HT1080 (cell line): Measurements from ENCODE around the gene NOS2. TPM values are rescaled to one million over a fixed set of nuclear protein-coding genes. Genes with fewer than 3 reads are reported as not detected.

Source experiments
- DNase-seq: peaks from one replicate; pipeline ENCODE4 v3.0.0-alpha.2; 2015; ENCODE audit warnings: low read depth
- total RNA-seq: library from RNA; depleted of rRNA; stranded (reverse); fragments of >200 nt; shearing (Covaris generic); gene quantifications from 2 replicates; pipeline ENCODE4 v1.2.3, GENCODE V29; 2014

NOS2 gene
- total RNA-seq, 1 experiment from 2014 or later, result 0.06 TPM

DNA sequence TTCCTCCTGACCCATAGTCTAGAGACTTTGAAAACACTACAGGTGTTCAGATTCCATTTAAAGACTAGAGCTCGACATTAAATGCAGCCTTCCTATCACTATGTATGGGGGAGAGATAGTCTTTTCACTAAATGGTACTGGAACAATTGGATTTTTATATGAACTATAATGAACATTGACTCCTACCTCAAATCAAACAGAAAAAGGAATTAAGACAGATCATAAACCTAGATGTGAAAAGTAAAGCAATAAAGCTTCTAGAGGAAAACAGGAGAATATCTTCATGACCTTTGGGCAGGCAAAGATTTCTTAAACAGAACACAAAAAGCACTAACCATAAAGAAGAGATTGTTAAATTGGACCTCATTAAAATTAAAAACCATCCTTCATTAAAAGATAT is 18.8 kb upstream of the NOS2 start:
- DNase-seq, result no peak

DNA sequence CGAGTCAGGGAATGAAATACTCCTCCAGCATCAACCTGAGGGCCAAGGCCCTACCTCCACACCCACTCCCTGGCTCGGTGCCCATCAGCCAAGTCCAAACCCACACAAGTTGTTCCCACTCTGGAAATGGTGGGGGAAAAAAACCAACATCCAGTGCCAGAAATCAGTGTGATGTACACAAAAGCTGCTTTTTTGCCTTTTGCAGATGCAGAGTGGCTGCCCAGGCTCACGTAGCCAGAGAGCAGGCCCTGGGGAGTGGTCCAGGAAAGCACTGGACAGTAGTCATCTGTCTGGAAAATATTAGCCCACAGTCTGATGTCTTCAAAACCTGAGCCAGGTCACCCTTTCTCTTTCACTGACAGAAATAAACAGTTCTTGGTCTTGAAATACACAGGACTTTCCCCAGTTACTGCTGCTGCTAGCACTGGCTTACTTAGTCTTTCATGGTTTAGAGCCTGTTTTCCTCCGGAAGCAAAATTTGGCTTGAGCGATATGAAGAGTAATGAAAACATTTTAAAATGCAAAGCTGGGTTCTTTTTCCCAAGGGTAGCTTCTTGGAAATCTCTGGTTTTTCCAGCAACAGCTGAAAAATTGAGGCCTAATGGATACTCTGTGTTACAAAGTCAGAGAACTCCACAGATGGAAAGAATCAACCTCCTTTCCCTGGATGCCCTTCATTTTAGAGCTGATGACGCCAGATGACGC is 18.2 kb upstream of the NOS2 start:
- no peak for DNase-seq

DNA sequence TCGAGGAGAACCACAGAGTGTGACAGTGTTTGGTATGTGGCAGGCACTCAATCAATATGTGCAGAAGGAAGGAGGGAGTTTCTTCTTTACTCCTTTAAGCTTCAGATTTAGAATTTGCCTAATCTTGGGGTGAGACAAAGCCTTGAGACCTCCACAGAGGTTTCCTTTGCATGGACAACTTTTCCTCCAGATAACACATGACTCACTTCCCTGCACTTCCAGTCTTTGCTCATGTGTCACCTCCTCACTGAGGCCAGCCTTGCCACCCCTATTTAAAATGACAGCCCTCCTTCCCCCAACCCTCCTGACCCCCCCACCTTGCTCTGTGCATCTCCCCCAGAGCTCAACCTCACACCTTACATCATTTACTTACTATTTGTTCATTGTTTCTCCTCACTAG is 17.4 kb upstream of the NOS2 start:
- DNase-seq, result peak; percentile 50

DNA sequence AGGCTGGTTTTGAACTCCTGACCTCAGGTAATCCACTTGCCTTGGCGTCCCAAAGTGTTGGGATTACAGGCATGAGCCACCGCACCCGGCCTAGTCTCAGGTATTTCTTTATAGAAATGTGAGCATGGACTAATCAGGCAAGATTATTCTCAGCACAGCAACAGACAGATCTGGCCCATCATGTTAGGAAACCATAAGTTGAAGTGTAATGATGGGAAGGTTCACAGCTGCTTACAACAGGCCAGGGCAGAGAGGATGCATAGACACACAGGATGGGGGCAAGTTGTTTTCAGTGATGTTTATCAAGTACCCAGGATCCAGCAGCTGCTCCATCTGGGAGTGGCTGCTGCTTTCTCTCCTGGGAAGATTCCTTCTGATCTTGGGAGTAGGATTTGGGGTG is 16.6 kb upstream of the NOS2 start:
- DNase-seq, result no peak

DNA sequence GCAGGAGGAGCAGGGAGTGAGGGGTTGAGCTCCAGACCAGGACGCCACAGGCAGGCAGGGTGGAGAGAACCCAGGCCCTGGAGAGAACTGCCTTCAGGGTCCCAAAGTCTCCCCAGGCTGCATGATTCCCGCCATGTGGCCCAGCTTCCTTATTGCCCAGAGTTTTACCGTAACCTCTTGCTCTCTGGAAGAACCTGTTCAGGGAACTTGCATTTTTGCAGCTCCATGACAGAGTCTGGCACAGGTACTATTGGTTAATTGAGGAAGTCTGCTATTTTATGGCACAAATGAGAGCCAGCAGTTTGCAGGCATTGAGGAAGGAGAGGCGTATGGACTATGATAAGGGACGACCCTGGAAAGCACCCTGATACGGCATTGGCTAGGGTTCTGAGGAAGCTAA is 11.6 kb upstream of the NOS2 start:
- DNase-seq, result no peak

DNA sequence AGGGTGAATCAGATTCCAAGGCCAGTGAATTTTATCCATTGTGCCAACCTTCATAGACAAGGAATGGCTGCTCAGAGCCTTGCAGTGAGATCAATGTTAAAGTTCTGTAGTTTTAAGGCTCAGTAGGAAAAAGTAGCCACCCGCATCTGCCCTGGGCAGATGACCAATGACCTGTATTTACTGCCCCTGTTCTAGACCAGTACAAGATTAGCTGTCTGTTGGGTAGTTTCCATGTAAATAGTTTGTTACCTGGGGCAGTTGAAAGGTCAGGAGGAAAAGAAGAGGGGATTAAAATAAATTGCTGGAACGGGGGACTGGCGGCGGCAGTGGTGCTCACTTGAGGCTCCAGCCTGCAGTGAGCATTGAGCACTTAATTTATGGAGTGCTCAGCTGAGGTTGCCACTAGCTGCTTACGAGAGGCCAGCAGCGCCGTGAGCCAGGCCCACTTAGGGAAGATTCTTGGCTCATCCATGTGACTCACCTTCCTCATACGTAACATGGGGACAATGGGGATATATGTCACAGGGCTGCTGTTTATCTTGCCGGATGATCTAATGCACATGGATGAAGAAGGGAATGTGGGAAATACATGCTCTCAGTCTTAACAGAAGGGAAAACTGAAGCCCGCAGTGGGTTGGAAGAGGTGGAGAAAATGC is 10.7 kb upstream of the NOS2 start:
- DNase-seq, result peak; percentile 70

DNA sequence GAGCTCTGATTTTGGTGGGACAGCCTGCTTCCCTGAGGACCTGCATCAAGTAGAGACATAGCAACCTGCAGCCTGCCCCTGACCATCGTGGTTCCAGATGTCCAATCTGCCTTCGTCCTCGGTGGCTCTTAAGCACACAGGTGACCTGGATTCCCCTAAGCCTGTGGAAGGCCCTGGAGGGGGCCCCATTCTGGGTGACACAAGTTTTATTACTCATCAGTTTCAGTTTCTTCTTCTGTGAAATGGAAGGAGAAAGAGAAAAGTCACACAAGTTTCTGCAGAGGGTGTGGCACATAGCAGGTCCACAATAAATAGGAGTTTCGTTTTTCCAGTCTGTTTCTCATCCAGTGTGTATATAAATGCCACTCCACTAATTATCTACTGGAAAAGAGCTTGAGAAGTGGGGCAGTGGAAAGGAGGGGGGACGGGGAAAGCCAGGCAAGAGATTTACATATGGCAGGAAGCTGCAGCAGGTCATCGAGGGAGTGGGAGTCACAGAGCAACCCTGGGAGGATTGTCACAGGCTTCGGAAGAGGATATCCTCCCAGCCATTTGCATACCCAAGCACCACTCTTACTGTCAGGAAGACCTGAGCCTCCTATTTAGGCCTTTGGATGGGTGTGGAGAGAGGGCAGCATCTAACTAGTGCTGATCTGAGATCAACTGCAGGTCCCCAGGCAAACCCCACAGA is 10.0 kb upstream of the NOS2 start:
- no peak for DNase-seq

DNA sequence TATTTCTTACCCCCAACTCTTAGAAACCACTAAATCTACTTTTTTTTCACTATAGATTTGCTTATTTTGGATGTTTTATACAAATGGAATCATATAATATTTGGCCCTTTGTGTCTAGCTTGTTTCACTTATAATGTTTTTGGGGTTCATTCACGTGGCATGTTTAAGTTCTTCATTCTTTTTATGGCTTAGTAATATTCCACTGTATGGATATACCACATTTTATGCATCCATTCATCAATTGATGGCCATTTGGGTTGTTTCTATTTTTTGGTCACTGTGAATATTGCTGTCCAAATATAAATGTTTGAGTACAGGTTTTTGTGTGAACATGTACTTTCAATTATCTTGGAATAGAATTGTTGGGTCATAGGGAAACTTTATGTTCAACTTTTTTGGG is 9.2 kb upstream of the NOS2 start:
- DNase-seq, result no peak

DNA sequence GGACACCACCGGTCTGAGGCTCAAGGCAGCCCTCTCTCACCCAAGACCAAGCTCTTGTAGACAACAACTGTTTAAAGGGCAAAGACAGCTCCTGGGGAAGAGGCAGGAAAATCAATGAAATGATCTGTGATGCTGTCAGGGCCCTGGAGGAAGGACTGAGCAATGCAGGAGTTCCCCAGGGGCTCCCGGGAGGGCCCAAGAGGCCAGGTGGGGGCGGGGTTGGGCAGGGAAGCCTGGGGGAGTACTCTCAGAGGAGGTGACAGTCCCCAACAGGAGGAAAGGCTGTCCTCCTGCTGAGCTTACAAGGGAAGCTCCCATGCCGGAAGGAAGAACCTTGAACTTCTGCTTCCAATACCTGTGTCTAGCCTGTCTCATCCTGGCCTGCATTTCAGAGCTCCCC is 8.3 kb upstream of the NOS2 start:
- DNase-seq, result no peak

DNA sequence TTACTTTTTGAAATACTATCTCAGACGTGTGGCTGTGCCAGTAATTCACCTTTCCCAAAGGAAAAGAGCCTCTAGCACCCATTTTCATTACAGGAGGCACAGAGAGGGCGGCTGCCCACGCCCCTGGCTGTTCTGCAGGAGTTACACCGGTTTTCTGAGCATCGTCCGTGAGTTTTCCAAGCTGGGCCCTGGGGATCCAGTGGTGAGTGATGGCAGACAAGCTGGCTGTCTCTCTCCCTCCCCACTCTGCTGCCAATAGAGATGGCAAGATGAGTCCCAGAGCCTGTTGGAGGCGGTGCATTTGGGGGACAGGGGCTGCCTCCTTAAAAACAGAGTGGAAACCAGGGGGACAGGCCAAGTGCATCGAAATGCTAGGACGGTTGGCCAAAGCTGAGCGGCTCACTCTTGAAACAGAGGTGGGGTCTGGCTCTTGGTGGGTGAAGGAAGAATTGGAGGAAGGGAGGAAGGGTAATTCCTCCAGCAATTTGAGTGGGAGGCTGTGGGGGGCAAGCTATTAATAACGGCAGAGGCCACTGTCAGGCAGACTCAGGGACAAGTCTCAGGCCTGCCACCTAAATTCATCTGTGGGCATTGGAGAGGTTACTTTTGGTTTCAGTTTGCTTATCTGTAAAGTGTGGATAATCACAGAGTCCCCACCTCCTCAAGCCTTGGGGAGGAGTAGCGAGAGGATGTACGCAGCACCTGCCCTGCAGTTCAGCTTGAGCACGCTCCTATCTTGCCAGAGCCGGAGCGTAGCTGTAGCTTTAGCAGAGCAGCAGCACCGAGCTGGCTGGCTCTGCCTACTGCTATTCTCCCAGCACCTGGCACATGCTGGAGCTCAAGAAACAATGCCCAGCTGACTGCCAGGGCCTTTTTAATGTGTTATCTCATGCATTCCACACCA is 7.5 kb upstream of the NOS2 start:
- DNase-seq, result no peak

DNA sequence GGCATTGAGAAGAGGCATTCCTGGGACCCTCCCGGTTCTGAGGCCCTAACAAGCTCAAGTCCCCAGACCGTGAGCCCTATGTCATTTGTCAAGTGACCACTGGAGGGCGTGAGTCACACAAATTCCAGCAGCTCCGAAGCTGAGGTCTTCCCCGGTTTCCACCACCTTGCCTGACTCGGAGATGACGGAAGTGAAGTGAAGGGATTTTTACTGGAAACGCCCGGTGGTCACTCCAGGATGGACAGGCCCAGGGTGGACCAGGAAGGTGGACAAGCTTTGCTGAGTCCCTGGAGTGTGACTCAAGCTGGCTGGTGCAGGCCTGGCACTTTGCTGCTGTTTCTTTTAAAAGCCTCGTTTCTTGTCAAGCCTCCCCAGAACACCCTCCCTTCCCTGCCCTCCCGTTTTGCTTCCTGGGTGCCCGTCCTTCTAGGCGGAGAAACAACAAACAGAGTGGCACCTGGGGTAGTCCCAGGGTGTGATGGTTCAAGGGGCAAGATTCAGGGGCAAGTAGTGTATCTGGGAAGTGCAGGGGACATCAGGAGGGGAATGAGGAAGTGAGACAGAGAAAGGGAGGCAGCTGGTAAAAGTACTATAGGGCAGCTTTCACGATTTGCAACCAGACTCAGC is 5.3 kb upstream of the NOS2 start:
- peak; percentile 82 for DNase-seq

DNA sequence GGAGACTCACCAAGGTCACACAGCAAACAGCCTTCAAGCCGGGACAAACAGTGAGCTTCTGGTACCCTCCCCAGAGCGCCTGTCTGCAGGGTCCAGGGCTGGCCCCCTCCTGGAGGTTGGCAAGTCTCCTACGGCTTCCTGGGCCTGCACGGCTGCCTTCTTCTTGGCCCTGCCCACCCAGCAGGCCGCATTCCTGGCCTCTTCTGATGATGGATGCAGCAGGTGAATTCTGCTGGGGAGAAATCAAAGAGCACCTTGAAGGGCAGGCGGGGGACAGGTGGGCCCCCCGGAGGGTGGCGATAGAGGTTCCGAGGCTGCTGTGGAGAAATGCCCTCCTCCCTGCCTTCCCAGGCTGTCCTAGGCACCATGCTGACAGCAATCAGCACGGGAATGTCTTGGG is 3.8 kb upstream of the NOS2 start:
- no peak for DNase-seq

DNA sequence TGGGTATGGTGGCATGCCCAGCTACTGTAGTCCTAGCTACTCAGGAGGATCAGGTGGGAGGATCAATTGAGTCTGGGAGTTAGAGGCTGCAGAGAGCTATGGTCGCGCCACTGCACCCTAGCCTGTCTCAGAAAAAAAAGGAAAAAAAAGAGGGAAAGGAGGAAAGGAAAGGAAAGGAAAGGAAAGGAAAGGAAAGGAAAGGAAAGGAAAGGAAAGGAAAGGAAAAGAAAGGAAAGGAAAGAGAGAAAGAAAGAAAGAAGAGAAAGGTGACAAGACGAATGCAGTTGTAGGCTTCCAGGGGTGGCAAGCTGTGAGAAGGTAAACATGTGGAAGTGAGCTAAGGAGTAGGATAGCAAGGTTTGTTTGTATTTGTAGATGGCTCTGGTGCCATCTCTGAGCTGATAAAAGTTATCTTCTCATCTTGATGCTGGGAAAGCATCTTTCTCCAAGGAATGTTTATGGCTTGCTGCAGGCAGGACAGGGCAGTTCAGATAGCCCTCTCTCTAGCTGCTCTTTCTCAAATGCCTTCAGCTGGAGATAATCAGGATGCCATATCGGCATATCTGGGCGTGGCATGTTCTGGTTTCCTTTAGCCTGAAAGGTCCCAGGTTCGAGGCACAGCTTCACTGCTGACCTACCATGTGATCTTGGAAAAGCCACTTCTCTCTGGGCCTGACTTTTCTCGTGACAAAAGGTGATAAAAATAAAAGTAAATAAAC is 2.8 kb upstream of the NOS2 start:
- DNase-seq, result no peak

DNA sequence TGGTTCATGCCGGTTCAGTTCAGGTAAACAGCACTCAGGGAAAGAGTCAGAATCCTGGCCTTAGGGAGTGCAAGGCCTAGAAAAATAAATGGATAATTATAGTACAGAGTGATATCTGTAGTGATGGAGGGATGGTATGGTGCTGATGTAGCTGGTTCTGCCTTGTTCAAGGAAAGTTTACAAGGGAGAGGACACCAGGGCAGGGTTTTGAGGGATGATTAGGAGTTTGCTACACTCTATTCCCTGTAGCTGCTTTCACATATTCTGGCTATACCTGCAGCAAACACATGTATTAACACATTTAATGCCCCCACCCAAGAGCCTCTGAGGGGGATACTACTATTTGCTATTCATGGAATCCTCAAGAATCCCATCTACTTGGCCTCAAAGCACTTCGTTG is 1.7 kb upstream of the NOS2 start:
- no peak for DNase-seq

DNA sequence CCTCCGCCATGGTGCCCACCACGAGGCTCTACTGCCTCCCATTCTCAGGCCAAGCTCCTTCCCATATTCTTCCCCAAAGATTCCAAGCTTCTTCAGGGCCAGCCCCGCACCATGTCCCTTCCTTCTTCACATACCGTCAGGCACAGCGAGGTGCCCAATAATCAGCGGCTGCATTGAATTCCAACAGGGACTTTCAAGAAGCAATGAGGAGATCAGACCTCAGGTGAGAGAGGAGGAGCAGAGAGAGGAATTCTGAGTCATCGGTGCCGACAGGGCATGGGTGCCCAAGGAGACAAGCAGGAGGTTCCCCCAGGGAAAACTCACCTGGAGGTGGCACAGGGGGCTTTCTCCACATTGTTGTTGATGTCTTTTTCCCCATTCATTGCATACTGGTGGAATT is 2.0 kb downstream of the NOS2 start:
- no peak for DNase-seq

DNA sequence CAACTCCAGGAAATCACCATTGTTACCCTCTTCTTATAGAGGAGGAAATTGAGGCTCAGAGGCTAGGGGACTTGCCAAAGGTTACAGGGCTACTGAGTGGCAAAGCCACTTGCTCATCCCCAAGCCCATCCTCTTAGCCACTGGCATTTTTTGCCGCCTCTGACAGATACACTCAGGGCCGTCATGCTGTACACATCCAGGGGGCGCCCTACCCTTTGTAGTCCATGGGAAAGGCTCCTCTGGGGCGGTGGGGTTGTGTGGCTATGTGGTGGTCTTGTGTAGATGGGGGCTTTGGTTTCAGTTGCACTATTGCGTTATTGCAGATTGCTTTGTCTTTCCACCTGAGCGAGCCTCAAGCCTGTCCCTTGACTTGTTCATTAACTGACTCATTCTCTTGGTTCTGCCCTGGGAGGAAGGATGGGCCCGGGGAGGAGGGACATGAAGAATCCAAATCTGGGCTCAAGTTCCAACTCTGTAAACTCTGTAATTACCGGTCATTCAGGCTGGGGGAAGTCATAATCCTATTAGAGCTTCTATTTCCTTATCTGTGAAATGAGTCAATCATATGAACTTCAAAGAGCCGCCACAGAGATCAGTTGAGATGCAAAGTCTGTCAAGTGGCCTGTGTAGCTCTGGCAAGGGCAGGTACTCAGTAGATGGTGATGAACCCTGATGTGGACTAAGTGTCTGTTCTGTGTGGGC is 2.8 kb downstream of the NOS2 start:
- DNase-seq, result no peak

DNA sequence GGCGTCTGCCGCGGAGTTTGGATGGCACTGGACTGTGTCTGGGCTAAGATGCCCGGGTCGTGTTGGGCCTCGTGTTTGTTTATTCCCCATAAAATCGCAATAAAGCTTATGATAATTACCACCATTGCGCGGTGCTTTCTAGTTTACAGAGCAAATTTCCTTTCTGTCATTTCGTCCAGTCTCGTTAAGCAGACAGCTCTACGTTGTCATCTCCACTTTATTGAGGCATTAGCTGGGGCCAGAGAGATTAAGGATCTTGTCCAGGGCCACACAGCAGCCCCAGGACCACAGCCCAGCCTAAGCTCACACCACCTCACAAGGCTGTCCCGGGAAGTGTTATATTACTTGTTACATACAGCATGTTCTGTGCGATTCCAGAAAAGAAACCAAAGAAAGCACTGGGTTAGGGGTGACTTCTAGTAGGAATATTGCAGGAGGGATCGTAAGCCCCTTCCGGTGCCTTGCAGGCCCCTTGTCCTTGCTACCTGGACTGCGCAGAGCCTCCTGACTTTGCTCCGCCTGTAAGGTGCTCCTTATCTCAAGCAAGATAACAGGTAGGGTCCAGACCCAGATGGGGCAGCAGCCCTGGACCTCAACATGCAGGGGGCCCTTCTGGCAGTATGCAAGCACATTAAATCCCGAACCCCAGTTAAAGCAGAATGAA is 6.3 kb downstream of the NOS2 start:
- DNase-seq, result no peak

DNA sequence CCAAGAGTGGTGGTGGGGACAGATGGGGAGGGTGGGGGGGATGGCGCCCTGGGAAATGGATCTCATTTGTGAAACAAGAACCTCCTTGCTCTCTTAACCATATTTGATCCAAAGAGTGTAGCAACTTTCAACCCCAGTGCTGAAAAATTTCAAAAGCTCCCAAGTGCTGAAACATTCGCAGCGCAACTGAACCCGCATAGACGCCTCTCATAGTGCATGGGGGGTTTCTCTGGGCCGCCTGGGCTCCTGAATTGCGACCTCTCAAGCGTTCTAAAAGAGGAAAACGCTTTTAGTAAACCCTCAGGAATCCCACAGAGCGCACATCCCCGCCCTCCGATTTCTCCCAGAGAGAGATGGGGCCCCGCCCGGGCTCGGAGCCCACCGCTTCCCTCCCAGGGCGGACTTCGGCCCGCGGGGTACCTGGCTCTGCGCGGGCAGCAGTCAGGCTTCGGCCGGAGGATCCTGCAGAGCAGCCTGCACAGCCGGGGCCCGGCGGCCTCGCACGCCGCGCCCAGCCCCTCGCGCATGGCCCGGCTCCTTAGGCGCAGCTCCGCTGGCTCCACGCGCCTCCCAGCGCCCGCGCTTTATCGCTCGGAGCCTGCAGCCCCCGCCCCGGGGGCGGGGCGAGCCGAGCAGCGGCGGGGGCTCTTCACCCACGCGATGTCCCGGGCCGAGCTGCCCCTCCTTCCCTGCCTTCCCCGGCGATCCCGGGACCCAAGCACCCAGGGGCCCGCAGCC is 7.0 kb downstream of the NOS2 start:
- no peak for DNase-seq

DNA sequence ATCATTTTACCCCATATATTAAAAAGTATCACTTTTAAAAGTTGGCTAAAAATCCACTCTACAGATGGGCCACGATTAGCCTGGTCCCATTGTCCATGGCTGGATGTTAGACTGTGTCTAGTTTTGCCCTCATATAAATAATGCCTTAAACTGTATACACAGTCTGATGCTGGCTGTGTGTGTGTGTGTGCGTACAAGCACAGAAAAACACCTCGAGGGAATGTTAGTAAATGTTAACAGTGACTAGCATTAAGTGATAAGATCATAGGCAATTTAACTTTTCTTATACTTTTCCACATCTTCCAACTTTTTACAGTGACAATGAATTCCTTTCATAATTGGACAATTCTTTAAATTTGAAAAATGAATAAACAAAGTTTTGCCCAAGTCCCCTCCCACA is 8.2 kb downstream of the NOS2 start:
- no peak for DNase-seq
